Measurements from ENCODE around the gene UBA5.
"Not testable (repeated sequence)": the region's sequence is repeated elsewhere in the genome, so short reads cannot be mapped to it uniquely, and the experiment has no call there.

UBA5 gene

DNA sequence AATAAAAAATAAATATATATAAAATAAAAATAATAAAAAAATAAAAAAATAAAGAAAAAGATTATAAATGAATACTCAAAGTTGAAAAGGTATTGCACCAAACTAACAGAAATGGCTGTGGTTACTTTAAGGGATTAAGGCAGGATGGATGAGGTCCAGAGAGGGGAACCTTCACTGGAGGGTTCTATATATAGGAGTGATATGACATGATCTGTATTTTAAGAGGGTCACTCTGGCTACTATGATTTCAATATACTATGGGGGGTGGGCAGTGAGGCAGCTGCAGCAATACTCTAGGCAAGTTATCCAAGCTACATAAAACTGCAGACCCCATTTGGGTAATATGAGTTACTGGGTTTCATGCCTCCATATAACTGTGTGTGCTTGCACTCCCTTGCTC, 25.1 kb upstream of the UBA5 start (continued):
- TF ChIP-seq ISL1 (CRISPR knock-in tag; IDR thresholded peaks at IDR 0.05), result no peak
- TF ChIP-seq TCF4 (CRISPR knock-in tag; IDR thresholded peaks at IDR 0.05; ENCODE audit: borderline replicate concordance), result no peak
- TF ChIP-seq ZC3H10 (CRISPR knock-in tag; IDR thresholded peaks at IDR 0.05), result no peak
- no peak for TF ChIP-seq ARNTL (CRISPR knock-in tag; IDR thresholded peaks at IDR 0.05; ENCODE audit: borderline replicate concordance, low read depth)
- TF ChIP-seq, protein P1, sequence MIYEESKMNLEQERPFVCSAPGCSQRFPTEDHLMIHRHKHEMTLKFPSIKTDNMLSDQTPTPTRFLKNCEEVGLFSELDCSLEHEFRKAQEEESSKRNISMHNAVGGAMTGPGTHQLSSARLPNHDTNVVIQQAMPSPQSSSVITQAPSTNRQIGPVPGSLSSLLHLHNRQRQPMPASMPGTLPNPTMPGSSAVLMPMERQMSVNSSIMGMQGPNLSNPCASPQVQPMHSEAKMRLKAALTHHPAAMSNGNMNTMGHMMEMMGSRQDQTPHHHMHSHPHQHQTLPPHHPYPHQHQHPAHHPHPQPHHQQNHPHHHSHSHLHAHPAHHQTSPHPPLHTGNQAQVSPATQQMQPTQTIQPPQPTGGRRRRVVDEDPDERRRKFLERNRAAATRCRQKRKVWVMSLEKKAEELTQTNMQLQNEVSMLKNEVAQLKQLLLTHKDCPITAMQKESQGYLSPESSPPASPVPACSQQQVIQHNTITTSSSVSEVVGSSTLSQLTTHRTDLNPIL (CRISPR knock-in tag; IDR thresholded peaks at IDR 0.05; ENCODE audit: low read depth), result no peak
- no peak for TF ChIP-seq ZNF70 (CRISPR knock-in tag; IDR thresholded peaks at IDR 0.05)
- no peak for TF ChIP-seq ESRRG (CRISPR knock-in tag; IDR thresholded peaks at IDR 0.05)
- TF ChIP-seq, protein P2, sequence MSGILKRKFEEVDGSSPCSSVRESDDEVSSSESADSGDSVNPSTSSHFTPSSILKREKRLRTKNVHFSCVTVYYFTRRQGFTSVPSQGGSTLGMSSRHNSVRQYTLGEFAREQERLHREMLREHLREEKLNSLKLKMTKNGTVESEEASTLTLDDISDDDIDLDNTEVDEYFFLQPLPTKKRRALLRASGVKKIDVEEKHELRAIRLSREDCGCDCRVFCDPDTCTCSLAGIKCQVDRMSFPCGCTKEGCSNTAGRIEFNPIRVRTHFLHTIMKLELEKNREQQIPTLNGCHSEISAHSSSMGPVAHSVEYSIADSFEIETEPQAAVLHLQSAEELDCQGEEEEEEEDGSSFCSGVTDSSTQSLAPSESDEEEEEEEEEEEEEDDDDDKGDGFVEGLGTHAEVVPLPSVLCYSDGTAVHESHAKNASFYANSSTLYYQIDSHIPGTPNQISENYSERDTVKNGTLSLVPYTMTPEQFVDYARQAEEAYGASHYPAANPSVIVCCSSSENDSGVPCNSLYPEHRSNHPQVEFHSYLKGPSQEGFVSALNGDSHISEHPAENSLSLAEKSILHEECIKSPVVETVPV (CRISPR knock-in tag; IDR thresholded peaks at IDR 0.05), result no peak

DNA sequence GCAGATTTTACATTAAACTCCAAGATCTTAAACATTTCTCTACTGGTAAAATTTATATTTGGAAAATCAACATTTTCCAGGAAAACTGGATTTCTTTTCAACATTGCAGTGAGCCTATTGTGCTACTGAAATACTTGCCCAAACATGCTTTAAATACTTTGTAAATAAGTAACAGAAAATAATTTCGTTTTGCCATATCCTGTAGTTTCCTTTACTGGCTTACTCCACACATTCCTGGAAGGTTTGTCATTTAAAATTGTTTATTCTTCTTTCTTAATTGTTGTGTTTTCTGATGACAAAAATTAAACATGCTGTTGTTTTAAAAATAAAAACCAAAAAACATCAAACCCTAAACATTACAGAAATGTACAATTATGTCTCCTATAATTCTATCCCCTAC, 22.5 kb upstream of the UBA5 start:
- TF ChIP-seq CSDC2 (CRISPR knock-in tag; IDR thresholded peaks at IDR 0.05) (no peak), RARB (CRISPR knock-in tag; IDR thresholded peaks at IDR 0.05) (no peak), ARNTL (CRISPR knock-in tag; IDR thresholded peaks at IDR 0.05; ENCODE audit: borderline replicate concordance, low read depth) (no peak), ZFP3 (CRISPR knock-in tag; IDR thresholded peaks at IDR 0.05) (no peak), TCF4 (CRISPR knock-in tag; IDR thresholded peaks at IDR 0.05; ENCODE audit: borderline replicate concordance) (no peak), TOX (CRISPR knock-in tag; IDR thresholded peaks at IDR 0.05; ENCODE audit: borderline replicate concordance) (no peak), PPARA (CRISPR knock-in tag; IDR thresholded peaks at IDR 0.05; ENCODE audit: borderline replicate concordance) (no peak), ZFP30 (CRISPR knock-in tag; IDR thresholded peaks at IDR 0.05) (no peak), OSR1 (CRISPR knock-in tag; IDR thresholded peaks at IDR 0.05) (no peak)

DNA sequence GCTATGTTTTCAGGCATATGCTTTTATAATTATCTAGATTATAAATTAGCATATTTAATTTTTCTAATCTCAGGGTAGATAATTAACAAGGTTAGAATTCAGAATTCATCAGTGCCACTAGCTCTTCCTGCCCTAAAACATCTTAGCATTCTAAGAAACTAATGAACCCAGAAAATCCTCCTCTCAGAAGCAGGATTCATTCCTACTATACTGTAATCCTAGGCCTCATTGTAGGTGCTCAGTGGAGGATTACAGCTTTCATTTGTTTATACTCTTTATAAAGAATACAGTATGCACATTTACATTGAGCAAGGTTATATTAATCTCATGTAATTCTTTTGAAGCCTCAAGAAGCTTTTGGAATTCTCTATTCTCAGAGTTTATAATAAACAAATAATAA, 21.4 kb upstream of the UBA5 start:
- no peak for ATAC-seq
- TF ChIP-seq ZNF70 (CRISPR knock-in tag; IDR thresholded peaks at IDR 0.05) (no peak), ESRRG (CRISPR knock-in tag; IDR thresholded peaks at IDR 0.05) (no peak), SNAI2 (CRISPR knock-in tag; IDR thresholded peaks at IDR 0.05) (no peak)
- TF ChIP-seq, protein P3, sequence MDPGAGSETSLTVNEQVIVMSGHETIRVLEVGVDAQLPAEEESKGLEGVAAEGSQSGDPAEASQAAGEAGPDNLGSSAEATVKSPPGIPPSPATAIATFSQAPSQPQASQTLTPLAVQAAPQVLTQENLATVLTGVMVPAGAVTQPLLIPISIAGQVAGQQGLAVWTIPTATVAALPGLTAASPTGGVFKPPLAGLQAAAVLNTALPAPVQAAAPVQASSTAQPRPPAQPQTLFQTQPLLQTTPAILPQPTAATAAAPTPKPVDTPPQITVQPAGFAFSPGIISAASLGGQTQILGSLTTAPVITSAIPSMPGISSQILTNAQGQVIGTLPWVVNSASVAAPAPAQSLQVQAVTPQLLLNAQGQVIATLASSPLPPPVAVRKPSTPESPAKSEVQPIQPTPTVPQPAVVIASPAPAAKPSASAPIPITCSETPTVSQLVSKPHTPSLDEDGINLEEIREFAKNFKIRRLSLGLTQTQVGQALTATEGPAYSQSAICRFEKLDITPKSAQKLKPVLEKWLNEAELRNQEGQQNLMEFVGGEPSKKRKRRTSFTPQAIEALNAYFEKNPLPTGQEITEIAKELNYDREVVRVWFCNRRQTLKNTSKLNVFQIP (CRISPR knock-in tag; IDR thresholded peaks at IDR 0.05; ENCODE audit: borderline replicate concordance, low read depth), result no peak
- TF ChIP-seq, protein P1 (CRISPR knock-in tag; IDR thresholded peaks at IDR 0.05; ENCODE audit: low read depth), result no peak

More for the DNA sequence above, 22.5 kb upstream of the UBA5 start:
- peak; percentile 84 for ATAC-seq

DNA sequence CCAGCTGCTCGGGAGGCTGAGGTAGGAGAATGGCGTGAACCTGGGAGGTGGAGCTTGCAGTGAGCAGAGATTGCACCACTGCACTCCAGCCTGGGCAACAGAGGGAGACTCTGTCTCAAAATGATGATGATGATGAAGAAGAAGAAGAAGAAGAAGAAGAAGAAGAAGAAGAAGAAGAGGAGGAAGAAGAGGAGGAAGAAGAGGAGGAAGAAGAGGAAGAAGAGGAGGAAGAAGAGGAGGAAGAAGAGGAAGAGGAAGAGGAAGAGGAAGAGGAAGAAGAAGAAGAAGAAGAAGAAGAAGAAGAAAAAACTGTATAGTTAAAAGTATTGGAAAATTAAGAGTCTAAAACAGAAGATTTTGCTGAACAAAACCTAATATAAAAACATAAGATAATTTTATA, 18.7 kb upstream of the UBA5 start:
- not testable (repeated sequence) for ATAC-seq

DNA sequence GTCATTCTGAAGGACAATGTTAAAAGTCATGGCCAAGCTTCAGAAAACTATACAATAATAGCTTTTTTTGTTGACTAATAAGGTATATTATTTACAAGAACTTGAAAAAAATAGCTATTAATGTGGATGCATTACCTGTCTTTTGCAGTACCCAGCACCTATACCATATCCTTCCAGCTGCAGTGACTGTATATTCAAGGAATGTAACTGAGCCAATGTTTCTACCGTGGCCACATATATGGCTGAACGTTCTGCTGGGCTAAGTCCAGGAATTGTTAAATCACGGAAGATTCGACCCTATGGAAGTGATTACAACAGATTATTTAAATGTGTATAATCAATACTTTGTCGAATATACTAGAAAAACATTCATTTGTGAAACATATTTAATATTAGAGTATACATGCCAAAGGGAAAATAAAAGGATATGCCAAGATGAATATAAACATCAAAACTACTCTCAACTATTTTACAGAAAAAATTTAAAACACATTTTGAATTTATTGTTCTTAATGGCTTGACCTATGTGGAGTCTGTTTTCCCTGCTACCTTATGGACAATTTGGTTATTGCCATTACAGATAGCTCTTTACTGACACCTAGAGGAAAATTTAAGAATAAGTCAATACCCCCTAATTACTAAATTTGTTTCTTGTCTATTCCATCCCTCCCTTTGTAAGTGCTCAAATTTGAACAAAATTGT, 18.1 kb upstream of the UBA5 start:
- peak; percentile 74 for ATAC-seq
- TF ChIP-seq, protein P4, sequence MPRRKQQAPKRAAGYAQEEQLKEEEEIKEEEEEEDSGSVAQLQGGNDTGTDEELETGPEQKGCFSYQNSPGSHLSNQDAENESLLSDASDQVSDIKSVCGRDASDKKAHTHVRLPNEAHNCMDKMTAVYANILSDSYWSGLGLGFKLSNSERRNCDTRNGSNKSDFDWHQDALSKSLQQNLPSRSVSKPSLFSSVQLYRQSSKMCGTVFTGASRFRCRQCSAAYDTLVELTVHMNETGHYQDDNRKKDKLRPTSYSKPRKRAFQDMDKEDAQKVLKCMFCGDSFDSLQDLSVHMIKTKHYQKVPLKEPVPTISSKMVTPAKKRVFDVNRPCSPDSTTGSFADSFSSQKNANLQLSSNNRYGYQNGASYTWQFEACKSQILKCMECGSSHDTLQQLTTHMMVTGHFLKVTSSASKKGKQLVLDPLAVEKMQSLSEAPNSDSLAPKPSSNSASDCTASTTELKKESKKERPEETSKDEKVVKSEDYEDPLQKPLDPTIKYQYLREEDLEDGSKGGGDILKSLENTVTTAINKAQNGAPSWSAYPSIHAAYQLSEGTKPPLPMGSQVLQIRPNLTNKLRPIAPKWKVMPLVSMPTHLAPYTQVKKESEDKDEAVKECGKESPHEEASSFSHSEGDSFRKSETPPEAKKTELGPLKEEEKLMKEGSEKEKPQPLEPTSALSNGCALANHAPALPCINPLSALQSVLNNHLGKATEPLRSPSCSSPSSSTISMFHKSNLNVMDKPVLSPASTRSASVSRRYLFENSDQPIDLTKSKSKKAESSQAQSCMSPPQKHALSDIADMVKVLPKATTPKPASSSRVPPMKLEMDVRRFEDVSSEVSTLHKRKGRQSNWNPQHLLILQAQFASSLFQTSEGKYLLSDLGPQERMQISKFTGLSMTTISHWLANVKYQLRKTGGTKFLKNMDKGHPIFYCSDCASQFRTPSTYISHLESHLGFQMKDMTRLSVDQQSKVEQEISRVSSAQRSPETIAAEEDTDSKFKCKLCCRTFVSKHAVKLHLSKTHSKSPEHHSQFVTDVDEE (CRISPR knock-in tag; IDR thresholded peaks at IDR 0.05), result no peak
- TF ChIP-seq ZNF70 (CRISPR knock-in tag; IDR thresholded peaks at IDR 0.05), result peak; percentile 86
- no peak for TF ChIP-seq TCF4 (CRISPR knock-in tag; IDR thresholded peaks at IDR 0.05; ENCODE audit: borderline replicate concordance)

Data from SK-N-SH treated with all-trans-retinoic acid at 6 μM for 48 hours (cell line).